Measurements from ENCODE around the gene RABGAP1.

RABGAP1 gene

GRCh38 chr9:123083680-123084079, 142.9 kb downstream of the RABGAP1 start:
- no peak for TF ChIP-seq POLR2A (IDR thresholded peaks at IDR 0.05; ENCODE audit: low read depth, low read length)
- FAIRE-seq, result no peak
- DNase-seq (ENCODE audit: insufficient read length, low spot score), result no peak

GRCh38 chr9:123084256-123084655, 143.4 kb downstream of the RABGAP1 start:
- no peak for DNase-seq (ENCODE audit: insufficient read length, low spot score)
- no peak for FAIRE-seq
- no peak for TF ChIP-seq POLR2A (IDR thresholded peaks at IDR 0.05; ENCODE audit: low read depth, low read length)

GRCh38 chr9:123085916-123086315, 145.1 kb downstream of the RABGAP1 start:
- TF ChIP-seq POLR2A (IDR thresholded peaks at IDR 0.05; ENCODE audit: low read depth, low read length), result no peak
- DNase-seq (ENCODE audit: insufficient read length, low spot score) (no peak), FAIRE-seq (no peak)

- DNase-seq (ENCODE audit: insufficient read length, low spot score) (no peak), FAIRE-seq (no peak)
- TF ChIP-seq POLR2A (IDR thresholded peaks at IDR 0.05; ENCODE audit: low read depth, low read length), result no peak
Observed at GRCh38 chr9:123087359-123087888, 146.6 kb downstream of the RABGAP1 start.

GRCh38 chr9:123089040-123089439, 148.2 kb downstream of the RABGAP1 start:
- DNase-seq (ENCODE audit: insufficient read length, low spot score) (no peak), FAIRE-seq (no peak)
- TF ChIP-seq POLR2A (IDR thresholded peaks at IDR 0.05; ENCODE audit: low read depth, low read length), result no peak

DNA sequence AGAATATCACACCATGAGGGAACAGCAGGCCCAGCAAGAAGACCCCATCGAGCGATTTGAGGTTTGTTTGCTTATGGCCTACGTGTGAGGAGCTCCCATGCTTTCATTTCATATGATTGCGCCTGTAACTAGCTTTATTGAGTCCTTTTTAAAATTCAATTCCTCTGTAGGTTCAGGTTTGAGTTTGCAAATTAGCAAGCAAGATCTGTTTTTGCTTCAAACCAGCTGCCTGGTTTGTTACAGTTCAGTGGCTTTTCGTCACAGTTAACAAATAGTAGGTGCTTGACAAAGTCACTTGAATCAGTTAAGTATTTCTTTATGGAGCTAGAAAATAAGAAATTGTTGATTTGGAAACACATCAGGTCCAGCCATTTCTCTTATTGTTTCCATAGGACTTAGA, 149.0 kb downstream of the RABGAP1 start:
- TF ChIP-seq POLR2A (IDR thresholded peaks at IDR 0.05; ENCODE audit: low read depth, low read length), result no peak
- DNase-seq (ENCODE audit: insufficient read length, low spot score) (no peak), FAIRE-seq (no peak)

- FAIRE-seq (no peak), DNase-seq (ENCODE audit: insufficient read length, low spot score) (no peak)
- no peak for TF ChIP-seq POLR2A (IDR thresholded peaks at IDR 0.05; ENCODE audit: low read depth, low read length)
Observed at GRCh38 chr9:123090198-123090896, 149.5 kb downstream of the RABGAP1 start.

DNA sequence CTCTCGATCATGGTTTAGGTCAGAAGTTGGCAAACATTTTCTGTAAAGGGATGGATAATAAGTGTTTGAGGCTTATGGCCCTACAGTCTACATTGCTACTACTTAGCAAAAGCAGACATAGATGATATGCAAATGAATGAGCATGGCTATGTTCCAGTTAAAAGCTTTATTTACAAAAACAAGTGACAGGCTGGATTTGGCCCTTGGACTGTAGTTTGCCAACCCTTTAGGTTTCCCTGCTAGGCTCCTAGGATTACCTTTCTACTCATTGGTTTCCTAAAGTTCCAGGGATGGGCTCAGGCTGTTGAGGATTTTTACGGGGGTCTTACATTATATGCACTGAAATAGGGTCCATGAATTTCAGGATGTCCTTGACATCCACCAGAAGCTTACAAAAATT, 150.1 kb downstream of the RABGAP1 start:
- no peak for DNase-seq (ENCODE audit: insufficient read length, low spot score)
- no peak for FAIRE-seq
- no peak for TF ChIP-seq POLR2A (IDR thresholded peaks at IDR 0.05; ENCODE audit: low read depth, low read length)

DNA sequence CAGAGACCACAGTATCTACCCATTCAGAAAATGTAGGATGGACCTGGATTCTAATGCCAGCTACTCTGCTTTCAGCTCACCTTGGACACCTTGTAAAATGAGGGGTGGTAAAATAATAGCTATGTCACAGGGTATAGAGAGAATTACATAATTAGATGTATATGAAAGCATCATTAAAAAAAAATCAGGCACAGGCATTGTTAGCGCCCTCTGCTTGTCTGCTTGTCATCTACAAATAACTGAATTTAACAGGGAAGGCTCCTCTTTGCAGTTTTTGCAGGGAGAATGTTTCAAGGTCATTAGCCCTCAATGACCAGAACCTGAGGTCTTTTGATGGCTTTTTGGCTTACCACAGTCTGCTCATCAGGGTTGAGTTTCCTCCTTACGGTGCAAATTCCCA, 150.6 kb downstream of the RABGAP1 start:
- no peak for TF ChIP-seq POLR2A (IDR thresholded peaks at IDR 0.05; ENCODE audit: low read depth, low read length)
- peak; percentile 75 for FAIRE-seq
- no peak for DNase-seq (ENCODE audit: insufficient read length, low spot score)

GRCh38 chr9:123093141-123093540, 152.3 kb downstream of the RABGAP1 start:
- no peak for TF ChIP-seq POLR2A (IDR thresholded peaks at IDR 0.05; ENCODE audit: low read depth, low read length)
- DNase-seq (ENCODE audit: insufficient read length, low spot score) (no peak), FAIRE-seq (no peak)

GRCh38 chr9:123096987-123097386, 156.2 kb downstream of the RABGAP1 start:
- no peak for FAIRE-seq
- DNase-seq (ENCODE audit: insufficient read length, low spot score), result no peak
- no peak for TF ChIP-seq POLR2A (IDR thresholded peaks at IDR 0.05; ENCODE audit: low read depth, low read length)

DNA sequence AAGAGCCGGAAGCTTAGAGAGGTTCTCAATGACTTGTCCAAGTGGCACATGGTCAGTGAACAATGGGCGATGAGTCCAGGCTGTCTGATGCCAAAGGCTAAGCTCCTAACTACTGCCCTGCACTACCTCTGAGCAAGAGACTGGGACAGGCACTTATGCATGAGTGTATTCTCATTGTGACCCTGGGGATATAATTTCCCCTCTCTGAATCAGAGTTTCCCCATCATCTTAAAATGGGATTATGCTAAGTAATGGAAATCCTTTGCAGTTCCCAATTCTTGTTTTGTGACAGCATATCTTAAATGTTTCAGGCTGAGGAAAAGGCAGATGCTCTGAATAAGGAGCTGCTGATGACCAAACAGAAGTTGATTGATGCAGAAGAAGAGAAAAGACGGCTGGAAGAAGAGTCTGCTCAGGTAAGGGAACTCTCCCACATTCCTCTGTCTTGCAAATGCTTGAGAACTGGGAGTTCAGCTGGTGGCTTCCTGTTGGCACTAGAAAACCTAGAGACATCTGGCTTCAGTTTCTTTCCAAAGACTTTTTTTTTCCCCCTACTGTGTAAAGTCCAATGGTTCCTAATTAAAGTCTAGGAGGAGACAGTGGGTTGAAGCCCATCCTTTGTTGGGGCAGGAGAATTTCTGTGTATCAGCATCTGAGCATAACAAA, 156.7 kb downstream of the RABGAP1 start:
- no peak for DNase-seq (ENCODE audit: insufficient read length, low spot score)
- TF ChIP-seq POLR2A (IDR thresholded peaks at IDR 0.05; ENCODE audit: low read depth, low read length), result no peak
- no peak for FAIRE-seq

DNA sequence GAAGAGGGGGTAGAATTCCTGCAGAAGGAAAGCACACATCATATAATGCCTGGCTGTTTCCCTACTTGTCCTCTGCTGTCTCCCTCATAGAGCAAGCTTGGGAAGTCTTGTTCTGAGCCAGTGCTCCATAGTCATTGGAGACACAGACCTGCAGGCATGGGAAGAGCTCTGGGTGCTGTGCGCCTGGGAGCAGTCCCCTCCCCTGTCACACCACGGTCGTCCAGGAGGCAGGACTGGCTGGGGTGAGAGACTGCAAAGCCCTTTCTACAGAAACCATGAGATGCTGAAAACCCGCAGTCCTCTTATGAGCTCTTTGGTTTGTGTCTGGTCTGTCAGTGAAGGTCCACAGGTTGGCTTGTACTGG, 157.3 kb downstream of the RABGAP1 start:
- no peak for DNase-seq (ENCODE audit: insufficient read length, low spot score)
- FAIRE-seq, result no peak
- no peak for TF ChIP-seq POLR2A (IDR thresholded peaks at IDR 0.05; ENCODE audit: low read depth, low read length)

- FAIRE-seq, result no peak
- no peak for DNase-seq (ENCODE audit: insufficient read length, low spot score)
- no peak for TF ChIP-seq POLR2A (IDR thresholded peaks at IDR 0.05; ENCODE audit: low read depth, low read length)
Observed at GRCh38 chr9:123099042-123099441, 158.2 kb downstream of the RABGAP1 start.

GRCh38 chr9:123099548-123099947, 158.7 kb downstream of the RABGAP1 start:
- DNase-seq (ENCODE audit: insufficient read length, low spot score), result no peak
- no peak for FAIRE-seq

More at GRCh38 chr9:123099548-123099947, 158.7 kb downstream of the RABGAP1 start:
- no peak for TF ChIP-seq POLR2A (IDR thresholded peaks at IDR 0.05; ENCODE audit: low read depth, low read length)

Measured in H54 (cell line).